ENCODE results near the gene TBC1D22B.

- TF ChIP-seq POLR2AphosphoS5 (IDR thresholded peaks at IDR 0.05; ENCODE audit: low read depth, low read length) (no peak), TAF1 (IDR thresholded peaks at IDR 0.05; ENCODE audit: low read depth, low read length) (no peak), POLR2A (IDR thresholded peaks at IDR 0.05; ENCODE audit: low read depth, low read length) (no peak), SPI1 (IDR thresholded peaks at IDR 0.05; ENCODE audit: low read depth, low read length) (no peak), PAX5 (IDR thresholded peaks at IDR 0.05; ENCODE audit: insufficient read depth, low read length, severe bottlenecking) (no peak), POU2F2 (IDR thresholded peaks at IDR 0.05; ENCODE audit: low read depth, low read length) (no peak)
Observed at GRCh38 chr6:37302086-37302686, 44.6 kb downstream of the TBC1D22B start.

All from GM12891 (cell line).